ENCODE results near the gene KIR2DL3. TPM values are rescaled to one million over a fixed set of nuclear protein-coding genes. Genes with fewer than 3 reads are reported as not detected.
"Not testable (repeated sequence)": the region's sequence is repeated elsewhere in the genome, so short reads cannot be mapped to it uniquely, and the experiment has no call there.

KIR2DL3 gene
- total RNA-seq, 2 donors from 2014 or later: not detected

- H3K9me3 ChIP-seq: no peaks in the 10 kb centered on the region
- H3K27me3 ChIP-seq (replicated peaks; ENCODE audit: insufficient read depth): no peaks in the 10 kb centered on the region
- H3K27ac ChIP-seq: no peak overlapping the region
- TF ChIP-seq CTCF (IDR thresholded peaks at IDR 0.05): no peak
- no peak for TF ChIP-seq POLR2AphosphoS5 (IDR thresholded peaks at IDR 0.05)
- no peak for TF ChIP-seq POLR2A (IDR thresholded peaks at IDR 0.05)
- no peak for DNase-seq (ENCODE audit: low spot score)
- WGBS: 40% methylated on average over 2 of the region's 2 CpGs
- intact Hi-C loops (cut with DNase I): no loop called here
- no peaks in the 10 kb centered on the region for H3K36me3 ChIP-seq
- H3K4me1 ChIP-seq (replicated peaks): no peaks in the 10 kb centered on the region
- no peak overlapping the region for H3K4me3 ChIP-seq
Measured at GRCh38 chr19:54696766-54697165, 41.5 kb upstream of the KIR2DL3 start.

DNA sequence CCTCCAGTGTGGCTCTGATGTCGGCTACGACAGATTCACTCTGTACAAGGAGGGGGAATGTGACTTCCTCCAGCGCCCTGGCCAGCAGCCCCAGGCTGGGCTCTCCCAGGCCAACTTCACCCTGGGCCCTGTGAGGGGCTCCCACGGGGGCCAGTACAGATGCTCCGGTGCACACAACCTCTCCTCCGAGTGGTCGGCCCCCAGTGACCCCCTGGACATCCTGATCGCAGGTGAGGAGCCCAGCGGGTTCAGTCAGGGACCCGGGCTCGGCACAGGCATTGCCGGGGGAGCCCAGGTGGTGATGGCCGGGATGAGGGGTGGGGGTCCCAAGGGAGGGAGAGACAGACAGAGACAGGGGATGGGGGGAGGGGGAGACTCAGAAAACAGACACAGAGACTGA lies 40.6 kb upstream of the KIR2DL3 start:
- H3K4me3 ChIP-seq; H3K27ac ChIP-seq; H3K36me3 ChIP-seq; intact Hi-C loops (cut with DNase I); H3K4me1 ChIP-seq (replicated peaks); DNase-seq (ENCODE audit: low spot score); H3K27me3 ChIP-seq (replicated peaks; ENCODE audit: insufficient read depth); H3K9me3 ChIP-seq: not testable (repeated sequence)
- 81% methylated on average over 4 of the region's 13 CpGs for WGBS

GRCh38 chr19:54704928-54705327 lies 33.4 kb upstream of the KIR2DL3 start:
- Histone ChIP-seq H3K4me1 (replicated peaks) (no peaks in the 10 kb centered on the region), H3K27ac (no peak overlapping the region), H3K9me3 (no peaks in the 10 kb centered on the region), H3K27me3 (replicated peaks; ENCODE audit: insufficient read depth) (no peaks in the 10 kb centered on the region), H3K36me3 (no peaks in the 10 kb centered on the region), H3K4me3 (no peak overlapping the region)
- intact Hi-C loops (cut with DNase I): no loop called here
- TF ChIP-seq POLR2A (IDR thresholded peaks at IDR 0.05): no peak
- DNase-seq (ENCODE audit: low spot score): no peak
- 75% methylated on average over 8 of the region's 8 CpGs for WGBS

DNA sequence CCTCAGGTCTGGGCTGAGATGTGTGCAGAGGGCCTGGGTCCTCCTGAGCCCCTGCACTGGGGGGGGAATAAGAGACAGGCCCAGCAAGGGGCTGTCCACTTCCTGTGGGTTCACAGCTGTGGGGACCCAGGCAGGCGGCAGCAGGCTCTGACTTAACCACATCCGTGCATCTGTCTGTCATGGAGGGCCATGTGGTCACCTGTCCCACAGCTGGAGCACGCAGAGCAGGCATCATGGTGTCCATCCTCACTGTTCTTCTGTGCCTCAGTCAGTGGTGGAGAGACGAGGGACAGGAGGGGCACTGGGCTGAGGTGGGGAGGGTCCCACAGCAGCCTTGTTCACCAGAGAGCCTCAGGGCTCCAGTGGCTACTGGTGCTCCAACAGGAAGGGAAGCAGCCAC lies 30.4 kb upstream of the KIR2DL3 start:
- WGBS: 64% methylated on average over 4 of the region's 4 CpGs
- intact Hi-C loops (cut with DNase I): no loop called here
- Histone ChIP-seq H3K36me3 (no peaks in the 10 kb centered on the region), H3K4me1 (replicated peaks) (no peaks in the 10 kb centered on the region), H3K9me3 (no peaks in the 10 kb centered on the region), H3K4me3 (no peak overlapping the region), H3K27me3 (replicated peaks; ENCODE audit: insufficient read depth) (no peaks in the 10 kb centered on the region), H3K27ac (no peak overlapping the region)
- TF ChIP-seq POLR2AphosphoS5 (IDR thresholded peaks at IDR 0.05) (no peak), POLR2A (IDR thresholded peaks at IDR 0.05) (no peak), CTCF (IDR thresholded peaks at IDR 0.05) (no peak)
- no peak for DNase-seq (ENCODE audit: low spot score)

- Histone ChIP-seq H3K27me3 (replicated peaks; ENCODE audit: insufficient read depth) (no peaks in the 10 kb centered on the region), H3K27ac (no peak overlapping the region), H3K36me3 (no peaks in the 10 kb centered on the region), H3K4me1 (replicated peaks) (no peaks in the 10 kb centered on the region), H3K9me3 (no peaks in the 10 kb centered on the region), H3K4me3 (no peak overlapping the region)
- intact Hi-C loops (cut with DNase I): no loop called here
- DNase-seq (ENCODE audit: low spot score): no peak
- 88% methylated on average over 7 of the region's 7 CpGs for WGBS
- TF ChIP-seq POLR2A (IDR thresholded peaks at IDR 0.05) (no peak), POLR2AphosphoS5 (IDR thresholded peaks at IDR 0.05) (no peak), CTCF (IDR thresholded peaks at IDR 0.05) (no peak)
Measured at GRCh38 chr19:54708781-54709180, 29.5 kb upstream of the KIR2DL3 start.

DNA sequence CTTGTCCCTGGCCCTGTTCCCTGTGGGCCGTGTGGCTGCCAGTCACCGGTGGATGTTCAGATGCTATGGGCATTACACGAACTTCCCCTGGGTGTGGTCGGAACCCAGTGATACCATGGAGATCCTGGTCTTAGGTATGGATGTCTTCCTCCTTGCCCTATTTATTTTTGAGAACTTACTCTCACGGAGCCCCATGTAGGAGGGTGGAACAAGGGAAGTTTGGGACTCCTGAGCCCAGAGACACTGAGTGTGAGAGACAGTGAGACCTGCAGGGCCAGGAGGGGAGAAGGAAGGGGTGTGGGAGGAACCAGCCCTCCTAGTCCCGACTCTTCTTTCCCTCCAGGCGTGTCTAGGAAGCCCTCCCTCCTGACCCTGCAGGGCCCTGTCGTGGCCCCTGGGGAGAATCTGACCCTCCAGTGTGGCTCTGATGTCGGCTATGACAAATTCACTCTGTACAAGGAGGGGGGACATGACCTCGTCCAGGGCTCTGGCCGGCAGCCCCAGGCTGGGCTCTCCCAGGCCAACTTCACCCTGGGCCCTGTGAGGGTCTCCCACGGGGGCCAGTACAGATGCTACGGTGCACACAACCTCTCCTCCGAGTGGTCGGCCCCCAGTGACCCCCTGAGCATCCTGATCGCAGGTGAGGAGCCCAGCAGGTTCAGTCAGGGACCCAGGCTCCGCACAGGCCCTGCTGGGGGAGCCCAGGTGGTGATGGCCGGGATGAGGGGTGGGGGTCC lies 28.9 kb upstream of the KIR2DL3 start:
- Histone ChIP-seq H3K36me3 (no peaks in the 10 kb centered on the region), H3K4me1 (replicated peaks) (no peaks in the 10 kb centered on the region), H3K4me3 (no peak overlapping the region), H3K27me3 (replicated peaks; ENCODE audit: insufficient read depth) (no peaks in the 10 kb centered on the region), H3K9me3 (no peaks in the 10 kb centered on the region), H3K27ac (no peak overlapping the region)
- no peak for TF ChIP-seq CTCF (IDR thresholded peaks at IDR 0.05)
- no peak for TF ChIP-seq POLR2AphosphoS5 (IDR thresholded peaks at IDR 0.05)
- TF ChIP-seq POLR2A (IDR thresholded peaks at IDR 0.05): no peak
- DNase-seq (ENCODE audit: low spot score): no peak
- intact Hi-C loops (cut with DNase I): no loop called here
- WGBS: 83% methylated on average over 15 of the region's 18 CpGs

- H3K27me3 ChIP-seq (replicated peaks; ENCODE audit: insufficient read depth); intact Hi-C loops (cut with DNase I); H3K27ac ChIP-seq; DNase-seq (ENCODE audit: low spot score); H3K4me3 ChIP-seq; H3K4me1 ChIP-seq (replicated peaks); H3K36me3 ChIP-seq; H3K9me3 ChIP-seq: not testable (repeated sequence)
- 66% methylated on average over 11 of the region's 13 CpGs for WGBS
Measured at GRCh38 chr19:54709956-54710355, 28.4 kb upstream of the KIR2DL3 start.
